Bronchial epithelial cell (primary cell): ENCODE results near the gene CRNN. TPM values are rescaled to one million over a fixed set of nuclear protein-coding genes. Genes with fewer than 3 reads are reported as not detected.

Source experiments
- DNase-seq: peaks from one replicate; pipeline ENCODE4 v3.0.0-alpha.2; 2010; ENCODE audit warnings: low read depth
- FAIRE-seq: peaks from 2 replicates; lab custom pipeline; 2011; peaks lifted over from hg19 to GRCh38; lab: Jason Lieb, UNC
- H3K27me3 ChIP-seq: 2 replicates; pipeline ENCODE4 v1.5.1; 2011; ENCODE audit warnings: low read length; ENCODE audit not compliant: control insufficient read depth, insufficient read depth
- H3K36me3 ChIP-seq: 2 replicates; pipeline ENCODE4 v1.5.1; 2011; ENCODE audit warnings: low read length; ENCODE audit not compliant: control insufficient read depth, insufficient read depth
- H3K4me3 ChIP-seq: 2 replicates; pipeline ENCODE4 v1.5.1; 2011; ENCODE audit warnings: mild to moderate bottlenecking, low read depth, low read length, control low read depth
- CTCF ChIP-seq: IDR thresholded peaks from 2 replicates; pipeline ENCODE4 v1.5.1; 2011; ENCODE audit warnings: mild to moderate bottlenecking, moderate library complexity, low read length, control low read depth, inconsistent platforms; ENCODE audit not compliant: insufficient read depth, severe bottlenecking
- total RNA-seq: library from RNA; depleted of rRNA; stranded (reverse); fragments of >200 nt; gene quantifications from 2 replicates; pipeline ENCODE4 v1.2.1, GENCODE V29; 2014

Gene CRNN
- total RNA-seq, 1 donor from 2014 or later = 6.6 TPM

- DNase-seq = peak; percentile 98
- Histone ChIP-seq H3K27me3 (no peaks in the 10 kb centered on the region), H3K36me3 (no peaks in the 10 kb centered on the region), H3K4me3 (no peak overlapping the region)
- TF ChIP-seq CTCF = no peak
- FAIRE-seq = peak; percentile 98
Observed at GRCh38 chr1:152367436-152367835, 46.6 kb downstream of the CRNN start.

GRCh38 chr1:152359906-152360305 is 54.2 kb downstream of the CRNN start, which contains the start of gene FLG2:
Gene FLG2, minus strand, starts transcription at chr1:152360006. Its CDS starts 1,122 bp downstream, at chr1:152358884.
- FAIRE-seq (no peak), DNase-seq (no peak)
- TF ChIP-seq CTCF = no peak
- Histone ChIP-seq H3K27me3 (no peaks in the 10 kb centered on the region), H3K36me3 (no peaks in the 10 kb centered on the region), H3K4me3 (no peak within 1 kb of the TSS)

Other genes with a start within 250 kb of the CRNN start
- under 0.01 and 0.26 TPM in 2 replicates for gene HRNR, start 190.1 kb downstream of the CRNN start, total RNA-seq
- 0.26 and 4.0 TPM in 2 replicates for gene FLG, start 89.0 kb downstream of the CRNN start, total RNA-seq
- under 0.01 TPM in 2 replicates for gene FLG2, start 54.3 kb downstream of the CRNN start, total RNA-seq
- not detected in 2 replicates for gene LCE5A, start 96.5 kb upstream of the CRNN start, total RNA-seq
- gene CRCT1, start 100.2 kb upstream of the CRNN start, total RNA-seq = 4.7 and 7.6 TPM in 2 replicates
- gene LCE3E, start 152.5 kb upstream of the CRNN start, total RNA-seq = not detected in 2 replicates
- 0.38 and 0.79 TPM in 2 replicates for gene LCE3D, start 166.3 kb upstream of the CRNN start, total RNA-seq
- not detected in 2 replicates for gene LCE3C, start 186.0 kb upstream of the CRNN start, total RNA-seq
- not detected in 2 replicates for gene LCE3B, start 199.5 kb upstream of the CRNN start, total RNA-seq
- not detected in 2 replicates for gene LCE3A, start 208.8 kb upstream of the CRNN start, total RNA-seq
- not detected in 2 replicates for gene LCE2D, start 249.1 kb upstream of the CRNN start, total RNA-seq